ENCODE measurements around the gene KDM1B.
"Not testable (repeated sequence)": the region's sequence is repeated elsewhere in the genome, so short reads cannot be mapped to it uniquely, and the experiment has no call there.

Gene KDM1B

GRCh38 chr6:18155150-18155863, at the start of gene KDM1B:
TSS of gene KDM1B (plus strand) at chr6:18155422. CDS start at chr6:18159896, 4,474 bp downstream.
- DNase-seq: peak; percentile 92

- no peak for DNase-seq
Measured at GRCh38 chr6:18107061-18107460, 48.2 kb upstream of the KDM1B start.

- DNase-seq: no peak
Measured at GRCh38 chr6:18110162-18110561, 45.1 kb upstream of the KDM1B start.

GRCh38 chr6:18115356-18115755, 39.9 kb upstream of the KDM1B start:
- no peak for DNase-seq

GRCh38 chr6:18117136-18117535, 38.1 kb upstream of the KDM1B start:
- DNase-seq: no peak

GRCh38 chr6:18118330-18118729, 36.9 kb upstream of the KDM1B start:
- DNase-seq: no peak

GRCh38 chr6:18119236-18119635, 36.0 kb upstream of the KDM1B start:
- DNase-seq: no peak

- no peak for DNase-seq
Measured at GRCh38 chr6:18121580-18122127, 33.6 kb upstream of the KDM1B start.

GRCh38 chr6:18122128-18123093, 32.8 kb upstream of the KDM1B start, which contains the start of gene NHLRC1:
TSS of gene NHLRC1 (minus strand) at chr6:18122677. CDS start at chr6:18122606, 71 bp downstream.
- DNase-seq: peak; percentile 21

GRCh38 chr6:18126121-18126520, 29.1 kb upstream of the KDM1B start:
- no peak for DNase-seq

- DNase-seq: no peak
Measured at GRCh38 chr6:18132346-18132745, 22.9 kb upstream of the KDM1B start.

GRCh38 chr6:18135171-18135570, 20.1 kb upstream of the KDM1B start:
- no peak for DNase-seq

GRCh38 chr6:18136260-18136659, 19.0 kb upstream of the KDM1B start:
- no peak for DNase-seq

- DNase-seq: no peak
Measured at GRCh38 chr6:18138906-18139305, 16.3 kb upstream of the KDM1B start.

GRCh38 chr6:18139935-18140621, 15.1 kb upstream of the KDM1B start:
- no peak for DNase-seq

GRCh38 chr6:18141805-18142590, 13.2 kb upstream of the KDM1B start:
- DNase-seq: no peak

- no peak for DNase-seq
Measured at GRCh38 chr6:18142591-18142861, 12.7 kb upstream of the KDM1B start.

- no peak for DNase-seq
Measured at GRCh38 chr6:18147160-18147559, 8.1 kb upstream of the KDM1B start.

GRCh38 chr6:18147616-18148015, 7.6 kb upstream of the KDM1B start:
- no peak for DNase-seq

- no peak for DNase-seq
Measured at GRCh38 chr6:18148304-18149025, 6.8 kb upstream of the KDM1B start.

- not testable (repeated sequence) for DNase-seq
Measured at GRCh38 chr6:18151391-18151790, 3.8 kb upstream of the KDM1B start.

GRCh38 chr6:18151801-18152200, 3.4 kb upstream of the KDM1B start:
- no peak for DNase-seq
